Measurements from ENCODE around the gene KANSL1. TPM values are rescaled to one million over a fixed set of nuclear protein-coding genes. Genes with fewer than 3 reads are reported as not detected.

KANSL1 gene
- total and polyA plus RNA-seq, 2 experiments from 2014 or later, result 49.0 to 206 TPM

DNA sequence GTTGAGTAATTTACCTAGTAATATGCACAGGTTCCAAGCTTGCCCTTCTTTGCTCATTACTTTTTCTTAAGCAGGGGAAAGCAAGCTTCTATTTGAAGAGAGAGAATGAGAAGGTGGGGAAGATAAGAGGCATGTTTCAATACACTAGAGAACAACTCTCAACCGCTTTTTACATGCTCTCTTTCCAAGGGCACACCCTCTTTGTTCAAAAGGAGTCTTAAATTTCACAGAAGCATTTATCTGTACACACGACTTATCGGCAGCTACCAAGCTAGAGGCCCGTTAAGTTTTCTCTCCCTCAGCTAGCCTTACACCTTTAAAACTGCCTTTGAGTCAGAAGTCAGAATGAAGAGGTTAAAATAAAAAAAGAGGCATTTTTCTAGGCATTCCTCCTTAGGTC, 114.6 kb downstream of the KANSL1 start:
- H3K27me3 ChIP-seq (ENCODE audit: insufficient read depth), result no peaks in the 10 kb centered on the region
- H3K4me3 ChIP-seq, result no peak overlapping the region
- peaks cover 15% of the 10 kb centered on the region for H4K20me1 ChIP-seq (replicated peaks; ENCODE audit: insufficient read depth)
- H3K4me1 ChIP-seq (ENCODE audit: insufficient read depth), result peaks cover 20% of the 10 kb centered on the region
- H3K4me1 Mint-ChIP-seq, result peaks cover 15% of the 10 kb centered on the region
- no peak overlapping the region for H3K27ac Mint-ChIP-seq
- H3K27ac ChIP-seq (ENCODE audit: low read depth), result no peak overlapping the region
- TF ChIP-seq, protein P1, sequence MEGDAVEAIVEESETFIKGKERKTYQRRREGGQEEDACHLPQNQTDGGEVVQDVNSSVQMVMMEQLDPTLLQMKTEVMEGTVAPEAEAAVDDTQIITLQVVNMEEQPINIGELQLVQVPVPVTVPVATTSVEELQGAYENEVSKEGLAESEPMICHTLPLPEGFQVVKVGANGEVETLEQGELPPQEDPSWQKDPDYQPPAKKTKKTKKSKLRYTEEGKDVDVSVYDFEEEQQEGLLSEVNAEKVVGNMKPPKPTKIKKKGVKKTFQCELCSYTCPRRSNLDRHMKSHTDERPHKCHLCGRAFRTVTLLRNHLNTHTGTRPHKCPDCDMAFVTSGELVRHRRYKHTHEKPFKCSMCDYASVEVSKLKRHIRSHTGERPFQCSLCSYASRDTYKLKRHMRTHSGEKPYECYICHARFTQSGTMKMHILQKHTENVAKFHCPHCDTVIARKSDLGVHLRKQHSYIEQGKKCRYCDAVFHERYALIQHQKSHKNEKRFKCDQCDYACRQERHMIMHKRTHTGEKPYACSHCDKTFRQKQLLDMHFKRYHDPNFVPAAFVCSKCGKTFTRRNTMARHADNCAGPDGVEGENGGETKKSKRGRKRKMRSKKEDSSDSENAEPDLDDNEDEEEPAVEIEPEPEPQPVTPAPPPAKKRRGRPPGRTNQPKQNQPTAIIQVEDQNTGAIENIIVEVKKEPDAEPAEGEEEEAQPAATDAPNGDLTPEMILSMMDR (conservative IDR thresholded peaks at IDR 0.05; ENCODE audit: low read depth in 2 of 2), result no peak
- no peak for TF ChIP-seq STAT1 (IDR thresholded peaks at IDR 0.05; ENCODE audit: unreplicated experiment)
- no peak for TF ChIP-seq POLR2AphosphoS5 (IDR thresholded peaks at IDR 0.05; ENCODE audit: low read depth)
- peaks cover 85% of the 10 kb centered on the region for H3K79me2 ChIP-seq (replicated peaks; ENCODE audit: insufficient read depth)
- peaks cover 58% of the 10 kb centered on the region for H3K36me3 Mint-ChIP-seq (ENCODE audit: low read depth)
- no peak overlapping the region for H3K4me2 ChIP-seq
- H3K9me2 ChIP-seq (ENCODE audit: insufficient read depth), result no peaks in the 10 kb centered on the region
- no peak overlapping the region for H3K4me3 Mint-ChIP-seq
- no peak for ATAC-seq
- H3K9me3 Mint-ChIP-seq, result peaks cover 22% of the 10 kb centered on the region
- DNase-seq (ENCODE audit: low spot score), result no peak
- no peak overlapping the region for H2AFZ ChIP-seq
- H3K36me3 ChIP-seq (ENCODE audit: insufficient read depth), result peaks cover 8% of the 10 kb centered on the region; the same call in 1 of the 2 replicates
- H3F3A ChIP-seq (replicated peaks; ENCODE audit: low read depth), result no peaks in the 10 kb centered on the region
- H3K27me3 Mint-ChIP-seq (ENCODE audit: insufficient read depth, low read depth, poor library complexity), result peaks cover 10% of the 10 kb centered on the region

DNA sequence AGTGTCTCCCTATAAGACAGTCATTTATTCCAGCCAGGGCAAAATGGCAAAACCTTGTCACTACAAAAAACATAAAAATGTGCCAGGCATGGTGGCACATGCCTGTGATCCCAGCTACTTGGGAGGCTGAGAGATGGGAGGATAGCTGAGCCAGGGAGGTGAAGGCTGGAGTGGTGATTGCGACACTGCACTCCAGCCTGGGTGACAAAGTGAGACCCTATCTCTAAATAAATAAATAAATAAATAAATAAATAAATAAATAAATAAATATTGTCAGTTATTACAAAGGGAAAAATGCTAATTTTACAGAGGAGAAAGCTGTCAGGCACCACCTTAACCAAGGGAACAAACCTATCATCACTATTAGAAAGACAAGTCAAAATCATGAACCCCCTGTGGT, 118.7 kb downstream of the KANSL1 start:
- Mint-ChIP-seq H3K4me1 (peaks cover 34% of the 10 kb centered on the region), H3K27me3 (ENCODE audit: insufficient read depth, low read depth, poor library complexity) (peaks cover 5% of the 10 kb centered on the region), H3K4me3 (no peak overlapping the region), H3K9me3 (peaks cover 22% of the 10 kb centered on the region), H3K27ac (no peak overlapping the region), H3K36me3 (ENCODE audit: low read depth) (peaks cover 43% of the 10 kb centered on the region)
- H3F3A ChIP-seq (replicated peaks; ENCODE audit: low read depth), result no peaks in the 10 kb centered on the region
- ATAC-seq (no peak; the same call in 2 of the 3 replicates), DNase-seq (ENCODE audit: low spot score) (peak; percentile 38)
- peaks cover 29% of the 10 kb centered on the region for H3K4me1 ChIP-seq (ENCODE audit: insufficient read depth)
- H3K27me3 ChIP-seq (ENCODE audit: insufficient read depth), result no peaks in the 10 kb centered on the region
- H3K9me2 ChIP-seq (ENCODE audit: insufficient read depth), result no peaks in the 10 kb centered on the region
- H3K36me3 ChIP-seq (ENCODE audit: insufficient read depth), result peaks cover 3% of the 10 kb centered on the region; the same call in 1 of the 2 replicates
- no peak overlapping the region for H3K4me3 ChIP-seq
- peaks cover 82% of the 10 kb centered on the region for H3K79me2 ChIP-seq (replicated peaks; ENCODE audit: insufficient read depth)
- peaks cover 18% of the 10 kb centered on the region for H4K20me1 ChIP-seq (replicated peaks; ENCODE audit: insufficient read depth)
- H3K27ac ChIP-seq (ENCODE audit: low read depth), result no peak overlapping the region
- no peak overlapping the region for H2AFZ ChIP-seq
- no peak overlapping the region for H3K4me2 ChIP-seq
- TF ChIP-seq NANOG (IDR thresholded peaks at IDR 0.05; ENCODE audit: borderline replicate concordance) (no peak), EZH2 (IDR thresholded peaks at IDR 0.05; ENCODE audit: low read depth, unreplicated experiment) (no peak)

DNA sequence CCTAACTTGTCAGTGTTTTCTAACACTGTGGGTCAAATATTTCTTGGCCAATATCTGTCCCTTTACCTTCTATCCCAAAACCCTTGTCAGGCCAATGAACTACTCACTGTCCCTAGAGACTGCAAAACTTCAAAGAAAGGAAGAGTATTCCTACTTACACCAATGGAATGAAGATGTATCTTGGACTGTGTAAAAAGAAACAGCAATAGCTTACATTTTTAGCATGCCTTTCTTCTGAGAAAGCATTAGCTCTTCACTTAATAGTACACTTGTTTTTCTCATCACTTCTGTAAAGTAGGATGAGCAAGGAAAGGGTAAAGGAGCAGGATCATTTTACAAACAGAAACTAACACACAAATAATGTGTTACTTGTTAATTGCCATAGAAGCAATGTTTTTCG, 120.2 kb downstream of the KANSL1 start:
- peaks cover 34% of the 10 kb centered on the region for H3K4me1 Mint-ChIP-seq
- Histone ChIP-seq H3K79me2 (replicated peaks; ENCODE audit: insufficient read depth) (peaks cover 83% of the 10 kb centered on the region), H3K36me3 (ENCODE audit: insufficient read depth) (peaks cover 1% of the 10 kb centered on the region; the same call in 1 of the 2 replicates), H4K20me1 (replicated peaks; ENCODE audit: insufficient read depth) (peaks cover 25% of the 10 kb centered on the region), H3K4me2 (no peak overlapping the region), H3K27ac (ENCODE audit: low read depth) (peak overlapping the region; percentile 56; the same call in 1 of the 2 replicates), H3K4me1 (ENCODE audit: insufficient read depth) (peaks cover 29% of the 10 kb centered on the region), H3K27me3 (ENCODE audit: insufficient read depth) (no peaks in the 10 kb centered on the region), H2AFZ (no peak overlapping the region), H3K9me2 (ENCODE audit: insufficient read depth) (no peaks in the 10 kb centered on the region), H3F3A (replicated peaks; ENCODE audit: low read depth) (no peaks in the 10 kb centered on the region), H3K4me3 (no peak overlapping the region)
- peak; percentile 29; the same call in 1 of the 3 replicates for ATAC-seq
- no peak overlapping the region for H3K27ac Mint-ChIP-seq
- H3K9me3 Mint-ChIP-seq, result peaks cover 17% of the 10 kb centered on the region
- peaks cover 4% of the 10 kb centered on the region for H3K27me3 Mint-ChIP-seq (ENCODE audit: insufficient read depth, low read depth, poor library complexity)
- no peak overlapping the region for H3K4me3 Mint-ChIP-seq
- DNase-seq (ENCODE audit: low spot score), result peak; percentile 34
- H3K36me3 Mint-ChIP-seq (ENCODE audit: low read depth), result peaks cover 30% of the 10 kb centered on the region
- no peak for TF ChIP-seq STAT1 (IDR thresholded peaks at IDR 0.05; ENCODE audit: unreplicated experiment)
- no peak for TF ChIP-seq ZNF114 (CRISPR knock-in tag; IDR thresholded peaks at IDR 0.05)
- TF ChIP-seq, protein P2, sequence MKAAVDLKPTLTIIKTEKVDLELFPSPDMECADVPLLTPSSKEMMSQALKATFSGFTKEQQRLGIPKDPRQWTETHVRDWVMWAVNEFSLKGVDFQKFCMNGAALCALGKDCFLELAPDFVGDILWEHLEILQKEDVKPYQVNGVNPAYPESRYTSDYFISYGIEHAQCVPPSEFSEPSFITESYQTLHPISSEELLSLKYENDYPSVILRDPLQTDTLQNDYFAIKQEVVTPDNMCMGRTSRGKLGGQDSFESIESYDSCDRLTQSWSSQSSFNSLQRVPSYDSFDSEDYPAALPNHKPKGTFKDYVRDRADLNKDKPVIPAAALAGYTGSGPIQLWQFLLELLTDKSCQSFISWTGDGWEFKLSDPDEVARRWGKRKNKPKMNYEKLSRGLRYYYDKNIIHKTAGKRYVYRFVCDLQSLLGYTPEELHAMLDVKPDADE (IDR thresholded peaks at IDR 0.05), result no peak
- no peak for TF ChIP-seq CREB1 (CRISPR knock-in tag; IDR thresholded peaks at IDR 0.05; ENCODE audit: low read depth)
- TF ChIP-seq, protein P3, sequence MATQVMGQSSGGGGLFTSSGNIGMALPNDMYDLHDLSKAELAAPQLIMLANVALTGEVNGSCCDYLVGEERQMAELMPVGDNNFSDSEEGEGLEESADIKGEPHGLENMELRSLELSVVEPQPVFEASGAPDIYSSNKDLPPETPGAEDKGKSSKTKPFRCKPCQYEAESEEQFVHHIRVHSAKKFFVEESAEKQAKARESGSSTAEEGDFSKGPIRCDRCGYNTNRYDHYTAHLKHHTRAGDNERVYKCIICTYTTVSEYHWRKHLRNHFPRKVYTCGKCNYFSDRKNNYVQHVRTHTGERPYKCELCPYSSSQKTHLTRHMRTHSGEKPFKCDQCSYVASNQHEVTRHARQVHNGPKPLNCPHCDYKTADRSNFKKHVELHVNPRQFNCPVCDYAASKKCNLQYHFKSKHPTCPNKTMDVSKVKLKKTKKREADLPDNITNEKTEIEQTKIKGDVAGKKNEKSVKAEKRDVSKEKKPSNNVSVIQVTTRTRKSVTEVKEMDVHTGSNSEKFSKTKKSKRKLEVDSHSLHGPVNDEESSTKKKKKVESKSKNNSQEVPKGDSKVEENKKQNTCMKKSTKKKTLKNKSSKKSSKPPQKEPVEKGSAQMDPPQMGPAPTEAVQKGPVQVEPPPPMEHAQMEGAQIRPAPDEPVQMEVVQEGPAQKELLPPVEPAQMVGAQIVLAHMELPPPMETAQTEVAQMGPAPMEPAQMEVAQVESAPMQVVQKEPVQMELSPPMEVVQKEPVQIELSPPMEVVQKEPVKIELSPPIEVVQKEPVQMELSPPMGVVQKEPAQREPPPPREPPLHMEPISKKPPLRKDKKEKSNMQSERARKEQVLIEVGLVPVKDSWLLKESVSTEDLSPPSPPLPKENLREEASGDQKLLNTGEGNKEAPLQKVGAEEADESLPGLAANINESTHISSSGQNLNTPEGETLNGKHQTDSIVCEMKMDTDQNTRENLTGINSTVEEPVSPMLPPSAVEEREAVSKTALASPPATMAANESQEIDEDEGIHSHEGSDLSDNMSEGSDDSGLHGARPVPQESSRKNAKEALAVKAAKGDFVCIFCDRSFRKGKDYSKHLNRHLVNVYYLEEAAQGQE (IDR thresholded peaks at IDR 0.05; ENCODE audit: unreplicated experiment), result no peak
- TF ChIP-seq NANOG (IDR thresholded peaks at IDR 0.05; ENCODE audit: borderline replicate concordance), result no peak
- no peak for TF ChIP-seq JUNB (IDR thresholded peaks at IDR 0.05; ENCODE audit: unreplicated experiment)
- no peak for TF ChIP-seq EZH2 (IDR thresholded peaks at IDR 0.05; ENCODE audit: low read depth, unreplicated experiment)
